UCSD-AML1 (cell line): ENCODE measurements around the gene SLC30A2.

Experiments used
- DNase-seq: peaks from one replicate; lab custom pipeline; 2025; ENCODE audit not compliant: unreplicated experiment; lab: John Stamatoyannopoulos, UW

Gene SLC30A2

GRCh38 chr1:26023009-26023408 lies 22.9 kb downstream of the SLC30A2 start:
- no peak for DNase-seq

- no peak for DNase-seq
Measured at GRCh38 chr1:26022404-26022779, 23.5 kb downstream of the SLC30A2 start.

GRCh38 chr1:26021647-26022403 lies 24.1 kb downstream of the SLC30A2 start, which contains the start of gene EXTL1:
Gene EXTL1 (plus strand): TSS chr1:26021775. CDS start chr1:26022647, 872 bp downstream.
- peak; percentile 30 for DNase-seq

GRCh38 chr1:26020941-26021646 lies 24.8 kb downstream of the SLC30A2 start:
- no peak for DNase-seq

- DNase-seq = no peak
Measured at GRCh38 chr1:26020330-26020768, 25.6 kb downstream of the SLC30A2 start.

- no peak for DNase-seq
Measured at GRCh38 chr1:26019641-26020315, 26.1 kb downstream of the SLC30A2 start.

GRCh38 chr1:26017606-26018005 lies 28.3 kb downstream of the SLC30A2 start:
- DNase-seq = no peak

GRCh38 chr1:26016953-26017545 lies 28.9 kb downstream of the SLC30A2 start:
- DNase-seq = no peak

GRCh38 chr1:26016258-26016952 lies 29.5 kb downstream of the SLC30A2 start:
- DNase-seq = no peak

- no peak for DNase-seq
Measured at GRCh38 chr1:26015358-26015757, 30.6 kb downstream of the SLC30A2 start.

- no peak for DNase-seq
Measured at GRCh38 chr1:26014179-26014578, 31.7 kb downstream of the SLC30A2 start.

GRCh38 chr1:26012864-26013263 lies 33.1 kb downstream of the SLC30A2 start:
- no peak for DNase-seq

GRCh38 chr1:26010825-26011224 lies 35.1 kb downstream of the SLC30A2 start:
- no peak for DNase-seq

- no peak for DNase-seq
Measured at GRCh38 chr1:26009796-26010447, 36.0 kb downstream of the SLC30A2 start.

- no peak for DNase-seq
Measured at GRCh38 chr1:26006710-26007109, 39.2 kb downstream of the SLC30A2 start.

GRCh38 chr1:26005434-26006105 lies 40.3 kb downstream of the SLC30A2 start:
- DNase-seq = no peak

- no peak for DNase-seq
Measured at GRCh38 chr1:26003756-26004155, 42.2 kb downstream of the SLC30A2 start.

- no peak for DNase-seq
Measured at GRCh38 chr1:26003262-26003661, 42.7 kb downstream of the SLC30A2 start.

- no peak for DNase-seq
Measured at GRCh38 chr1:25999041-25999800, 46.7 kb downstream of the SLC30A2 start.
